Activated CD8-positive, alpha-beta memory T cell treated with anti-CD3 and anti-CD28 coated beads for 24 hours (primary cell): Measurements from ENCODE around the gene SIPA1.

Source experiments
- DNase-seq: peaks from one replicate; pipeline ENCODE4 v3.0.0-alpha.2; 2020

Gene SIPA1

DNA sequence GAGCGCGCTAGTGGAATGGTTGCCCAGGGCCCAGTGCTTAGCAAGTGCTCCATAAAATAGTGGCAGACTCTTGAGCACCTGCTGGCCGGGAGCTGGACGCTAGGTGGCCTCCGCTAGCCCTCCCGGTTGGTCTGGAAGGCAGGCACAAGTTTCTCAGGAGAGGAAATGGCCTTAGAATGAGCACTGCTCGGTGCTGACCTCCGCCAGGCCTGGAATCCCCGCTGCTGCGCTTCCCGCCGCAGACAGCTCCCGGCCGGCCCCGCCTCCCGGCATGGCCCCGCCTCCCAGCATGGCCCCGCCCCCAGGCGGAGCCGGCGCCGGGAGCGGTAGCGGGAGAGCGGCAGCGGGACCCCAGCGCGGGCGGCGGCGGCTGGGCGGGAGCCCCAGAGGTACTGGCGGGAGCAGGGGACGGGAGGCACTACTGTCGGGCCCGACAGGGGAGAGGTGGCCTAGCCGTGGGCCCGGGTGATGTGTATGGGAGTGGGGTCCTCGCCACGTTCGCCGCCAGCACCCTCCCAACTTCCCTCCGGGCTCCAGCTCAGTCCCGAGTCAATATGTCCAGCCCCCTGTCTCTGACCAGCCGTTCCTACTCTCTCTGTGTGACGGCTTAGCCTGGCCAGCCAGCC lies at the start of gene SIPA1:
TSS of gene SIPA1 (plus strand) at position 308 of the 626 bp plus-strand sequence. CDS start 2,821 bp downstream, outside the sequence.
- peak; percentile 91 for DNase-seq

- peak; percentile 85 for DNase-seq
Measured at GRCh38 chr11:65588199-65589054, 49.5 kb upstream of the SIPA1 start.

DNA sequence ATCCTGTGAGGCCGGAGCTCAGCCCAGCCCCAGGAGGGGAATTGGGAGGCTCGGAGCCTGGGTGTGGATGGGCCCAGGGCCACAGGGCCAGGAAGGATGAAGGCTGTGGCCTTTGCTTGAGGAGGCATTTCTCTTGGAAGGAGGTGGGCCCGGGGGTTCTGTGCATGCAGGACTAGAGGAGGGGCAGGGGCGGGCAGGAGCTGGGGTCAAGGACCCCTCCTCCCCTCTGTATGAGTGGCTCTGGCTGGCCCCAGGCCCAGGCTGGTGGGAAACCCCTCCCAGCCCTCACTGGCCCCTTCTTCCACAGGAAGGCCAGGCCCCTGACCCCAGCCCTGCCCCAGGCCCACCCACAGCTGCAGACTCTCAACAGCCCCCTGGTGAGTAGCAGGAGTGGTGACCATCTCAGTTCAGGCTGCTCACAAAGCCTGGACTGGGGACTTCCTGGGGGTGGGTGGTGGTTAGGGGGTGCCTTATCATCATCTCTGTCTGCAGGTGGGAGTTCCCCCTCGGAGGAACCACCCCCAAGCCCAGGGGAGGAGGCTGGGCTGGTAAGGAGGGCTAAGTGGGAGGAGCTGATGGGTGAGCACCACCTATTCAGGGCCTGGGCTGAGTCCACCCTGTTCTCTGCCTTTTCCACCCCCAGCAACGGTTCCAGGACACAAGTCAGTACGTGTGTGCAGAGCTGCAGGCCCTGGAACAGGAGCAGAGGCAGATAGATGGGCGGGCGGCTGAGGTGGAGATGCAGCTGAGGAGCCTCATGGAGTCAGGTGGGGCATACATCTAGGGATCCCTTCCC lies 48.3 kb upstream of the SIPA1 start:
- no peak for DNase-seq

- DNase-seq = no peak
Measured at GRCh38 chr11:65590240-65590738, 47.6 kb upstream of the SIPA1 start.

- DNase-seq = no peak
Measured at GRCh38 chr11:65591939-65592857, 45.7 kb upstream of the SIPA1 start.

- no peak for DNase-seq
Measured at GRCh38 chr11:65592858-65593517, 44.9 kb upstream of the SIPA1 start.

DNA sequence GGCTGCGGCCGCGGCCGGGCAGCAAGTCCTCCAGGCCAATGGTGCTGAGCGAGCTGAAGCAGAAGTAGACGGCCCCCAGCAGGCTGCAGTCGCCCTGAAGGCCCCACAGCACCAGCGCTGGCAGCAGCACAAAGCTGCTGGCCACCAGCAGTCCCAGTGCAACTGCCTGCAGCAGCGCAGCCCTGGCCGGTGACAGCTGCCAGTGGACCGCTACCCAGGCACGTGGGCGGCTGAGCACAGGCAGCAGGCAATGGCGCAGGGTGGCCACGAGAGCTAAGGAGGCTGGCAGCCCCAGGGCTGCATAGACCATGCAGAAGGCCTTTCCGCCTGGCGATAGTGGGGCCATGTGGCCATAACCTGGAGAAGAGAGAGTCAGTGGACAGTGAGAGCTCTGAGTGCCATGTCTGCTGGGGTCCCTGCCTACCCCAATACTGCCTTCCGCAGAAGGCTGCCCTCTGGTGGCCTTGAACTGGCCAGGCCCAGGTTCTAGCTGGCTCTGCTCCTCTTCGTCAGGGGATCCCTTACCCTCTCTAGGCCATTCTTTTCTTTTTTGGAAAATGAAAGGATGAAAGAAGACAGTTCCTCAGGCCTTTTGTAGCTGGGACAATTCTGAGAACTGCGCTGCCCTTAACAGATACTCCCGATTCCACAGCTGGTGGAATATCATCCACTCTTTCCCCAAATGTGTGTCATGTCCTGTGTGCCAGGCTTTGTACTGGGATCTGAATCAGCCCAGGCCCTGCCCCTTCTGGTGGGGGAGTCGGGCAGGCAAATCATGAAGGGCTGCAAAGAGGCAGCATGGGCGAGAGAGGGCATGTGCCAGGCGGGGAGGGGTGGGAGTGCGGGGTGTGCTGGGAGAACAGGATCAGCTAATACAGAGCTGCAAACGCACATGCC lies 44.1 kb upstream of the SIPA1 start:
- peak; percentile 79 for DNase-seq

DNA sequence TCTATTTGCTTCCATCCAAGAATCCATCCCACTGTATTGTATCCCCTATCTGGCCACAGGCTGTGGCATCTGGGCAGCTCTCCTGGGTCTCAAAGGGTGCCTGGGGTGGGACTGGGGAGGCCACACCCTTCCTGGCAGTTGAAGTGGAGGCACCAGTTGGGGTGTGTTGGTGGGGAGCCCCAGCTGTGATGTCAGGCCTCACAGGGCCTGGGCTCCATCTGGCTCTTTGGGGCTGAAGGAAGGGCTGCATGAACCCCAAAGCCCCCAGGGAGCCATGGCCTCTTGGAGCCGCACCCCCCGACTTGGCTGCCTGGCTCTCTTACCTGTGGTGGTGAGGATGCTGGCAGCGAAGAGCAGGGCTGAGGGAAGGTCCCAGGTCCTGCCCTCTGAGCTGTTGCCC lies 42.8 kb upstream of the SIPA1 start:
- no peak for DNase-seq

- DNase-seq = no peak
Measured at GRCh38 chr11:65595543-65596281, 42.2 kb upstream of the SIPA1 start, which contains the start of gene KCNK7. Gene KCNK7, minus strand, starts transcription at chr11:65595800. Its CDS starts 28 bp downstream, at chr11:65595772.

GRCh38 chr11:65596520-65596919 lies 41.4 kb upstream of the SIPA1 start:
- no peak for DNase-seq

DNA sequence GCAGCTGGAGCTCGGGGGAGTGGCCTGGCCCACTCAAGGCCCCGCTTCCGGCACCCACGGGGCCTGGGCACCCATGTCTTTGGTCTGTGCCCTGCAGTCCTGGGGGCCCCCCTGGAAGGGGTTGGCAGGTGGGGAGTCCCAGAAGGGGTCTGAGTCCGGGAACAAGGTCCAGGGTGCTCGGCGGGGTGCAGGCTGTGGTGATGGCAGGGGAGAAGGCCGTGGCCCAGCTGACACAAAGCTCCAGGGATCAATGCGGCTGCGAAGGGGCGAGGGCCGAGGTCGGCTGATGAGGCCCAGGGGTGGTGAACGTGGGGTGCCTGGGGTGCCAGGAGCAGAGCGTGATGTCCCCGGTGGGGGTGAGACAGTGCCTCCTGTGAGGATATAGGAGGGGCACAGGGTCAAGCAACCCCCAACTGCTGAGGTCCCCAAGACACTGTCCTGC lies 39.6 kb upstream of the SIPA1 start:
- no peak for DNase-seq

DNA sequence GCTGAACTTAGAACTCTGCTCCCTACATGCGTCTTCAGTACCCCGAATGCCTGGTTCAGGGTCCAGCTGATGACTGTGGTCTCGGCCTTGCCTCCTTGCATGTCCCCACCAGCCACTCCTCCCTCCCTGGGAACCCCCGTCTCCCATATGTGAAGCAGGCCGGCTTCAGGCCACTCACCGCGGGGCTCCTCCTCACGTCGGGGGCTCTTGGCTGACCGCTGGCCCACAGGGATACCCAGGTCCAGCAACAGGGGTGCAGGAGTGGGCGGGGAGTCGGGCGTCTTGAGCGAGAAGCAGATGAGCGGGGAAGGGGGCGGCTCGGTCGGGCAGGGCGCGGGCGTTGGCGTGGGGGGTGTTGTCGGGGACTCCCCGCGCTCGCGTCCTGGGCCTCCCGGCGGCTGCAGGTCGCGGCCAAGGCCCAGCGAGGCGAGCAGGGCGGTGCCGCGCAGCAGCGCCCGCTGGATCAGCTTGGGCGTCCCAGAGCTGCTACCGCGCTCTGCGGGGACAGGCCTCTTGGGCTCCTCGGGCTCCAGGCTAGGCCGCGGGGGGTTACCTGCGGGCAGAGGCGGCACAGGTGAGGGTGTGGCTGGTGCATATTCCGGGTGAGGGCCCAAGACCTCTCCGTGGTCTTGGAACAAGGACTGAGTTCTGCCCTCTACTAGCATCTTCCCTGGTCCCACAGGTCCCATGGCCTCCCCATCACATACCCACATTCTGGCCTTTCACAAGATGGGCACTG lies 38.5 kb upstream of the SIPA1 start:
- no peak for DNase-seq

DNA sequence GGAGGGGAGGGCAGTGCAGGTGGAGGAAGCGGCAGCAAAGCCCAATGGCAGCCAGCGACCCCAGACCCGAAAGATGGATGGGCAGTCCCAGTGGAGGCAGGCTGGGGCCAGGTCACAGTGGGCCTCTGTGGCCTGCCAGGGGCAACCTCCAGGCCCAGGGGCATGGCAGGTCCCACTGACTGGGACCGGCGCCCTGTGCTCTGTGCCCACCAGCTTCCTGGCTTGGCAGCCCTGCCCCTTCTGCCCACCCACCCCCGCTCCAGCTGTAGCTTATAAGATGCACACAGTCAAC lies 38.0 kb upstream of the SIPA1 start:
- no peak for DNase-seq

DNA sequence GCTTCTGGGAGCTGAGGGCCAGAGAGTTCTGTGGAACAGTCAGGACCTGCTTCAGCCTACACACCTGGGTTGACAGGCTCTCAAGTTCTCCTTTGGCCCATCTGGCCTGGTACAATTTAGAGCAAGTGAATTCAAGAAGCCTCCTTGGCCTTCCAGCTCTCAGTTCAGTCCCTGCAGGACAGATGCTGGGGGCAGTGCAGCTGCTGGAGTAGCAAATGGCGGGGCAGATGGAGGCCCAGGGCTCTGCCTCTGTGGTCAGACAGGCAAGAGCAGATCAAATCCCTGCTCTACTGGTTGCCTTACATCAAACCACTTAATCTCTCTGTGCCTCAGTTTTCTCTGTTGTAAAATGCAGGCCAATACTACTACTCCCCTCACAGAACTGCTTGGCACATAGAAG lies 33.6 kb upstream of the SIPA1 start:
- DNase-seq = no peak

GRCh38 chr11:65606876-65607613 lies 30.9 kb upstream of the SIPA1 start:
- DNase-seq = no peak

DNA sequence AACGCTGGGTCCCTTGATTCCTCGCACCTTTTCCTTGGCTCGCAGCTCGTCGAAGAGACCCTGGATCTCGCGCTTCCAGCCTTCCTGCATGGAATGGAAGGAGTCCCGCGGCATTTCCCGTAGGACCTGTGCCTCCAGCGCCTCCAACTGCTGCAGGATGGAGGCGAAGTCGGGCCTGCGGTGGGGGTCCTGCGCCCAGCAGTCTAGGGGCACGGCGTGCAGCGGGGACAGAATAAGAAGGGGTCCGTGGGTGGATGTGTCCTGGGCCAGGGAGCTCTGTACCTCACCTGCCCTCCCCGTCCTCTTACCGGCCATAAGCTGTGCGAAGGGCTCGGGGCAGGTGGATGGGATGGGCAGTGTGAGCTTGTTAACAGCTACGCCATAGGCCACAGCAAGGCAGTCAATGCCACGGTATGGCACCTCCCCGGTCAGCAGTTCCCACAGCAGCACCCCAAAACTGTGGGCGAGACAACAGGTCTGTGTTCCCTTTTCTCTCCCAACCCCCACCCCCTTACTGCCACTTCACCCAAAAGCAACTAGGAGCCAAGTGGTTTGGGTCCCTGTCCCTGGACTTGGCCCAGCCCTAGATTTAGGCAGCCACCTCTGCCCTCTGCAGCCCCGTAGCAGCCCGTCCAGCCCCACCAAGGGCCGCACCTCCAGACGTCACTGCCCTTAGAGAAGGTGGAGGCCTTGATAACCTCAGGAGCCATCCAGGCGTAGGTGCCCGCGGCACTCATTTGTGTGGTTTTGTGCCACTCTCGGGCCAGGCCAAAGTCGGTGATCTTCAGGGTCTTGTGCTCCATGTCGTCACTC lies 30.1 kb upstream of the SIPA1 start:
- no peak for DNase-seq

DNA sequence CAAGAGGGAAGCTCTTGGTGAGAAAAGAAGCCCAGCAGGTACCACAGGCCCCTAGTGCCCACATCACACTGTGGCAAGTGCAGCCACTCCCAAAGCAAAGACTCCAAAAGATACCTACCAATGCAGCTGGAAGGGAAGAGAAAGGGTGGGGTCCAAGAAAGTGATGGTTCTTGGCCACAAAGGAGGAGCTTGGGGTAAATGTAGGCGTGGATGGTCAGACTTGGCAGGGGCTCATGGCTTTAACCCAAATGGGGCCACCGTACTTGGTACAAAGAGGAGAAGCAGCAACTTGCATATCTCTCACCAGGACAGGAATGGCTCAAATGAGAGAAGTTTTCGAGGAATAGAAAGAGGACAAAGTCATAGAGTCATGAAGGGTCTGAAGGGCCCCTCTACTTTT lies 28.7 kb upstream of the SIPA1 start:
- no peak for DNase-seq

GRCh38 chr11:65609665-65610064 lies 28.2 kb upstream of the SIPA1 start:
- DNase-seq = no peak
